Adrenal gland (tissue), 12 donors: ENCODE measurements around the gene FRMD8. TPM values are rescaled to one million over a fixed set of nuclear protein-coding genes. Genes with fewer than 3 reads are reported as not detected.
"Not testable (repeated sequence)": the region's sequence is repeated elsewhere in the genome, so short reads cannot be mapped to it uniquely, and the experiment has no call there.

Source experiments
- DNase-seq, 7 donors: peaks; one replicate each; pipeline ENCODE4 v3.0.0-alpha.2; 2019 to 2020
- H3K27ac ChIP-seq, 5 donors: fragments of 200-600 bp; sonication (generic) in 4 of 5; 1 replicate in 3 of 5; 2 replicates in 2 of 5; pipeline versions ENCODE4 v1.5.1 to v1.8.0; 2016 to 2020; ENCODE audit warnings: mild to moderate bottlenecking in 1 of 5
- H3K27me3 ChIP-seq: fragments of 200-600 bp; 2 replicates; pipeline ENCODE4 v1.8.0; 2021
- H3K36me3 ChIP-seq, 2 donors: fragments of 200-600 bp; replicated peaks in 1 of 2; 1 replicate in 1 of 2; 2 replicates in 1 of 2; pipeline versions ENCODE4 v1.5.1 to v1.8.0; 2018 to 2022
- H3K4me1 ChIP-seq, 2 donors: fragments of 200-600 bp; replicated peaks in 1 of 2; 1 replicate in 1 of 2; 2 replicates in 1 of 2; pipeline versions ENCODE4 v1.5.1 to v1.8.0; 2018 to 2021
- H3K4me3 ChIP-seq, 4 donors: fragments of 200-600 bp; sonication (generic) in 3 of 4; one replicate each; pipeline ENCODE4 v1.5.1; 2016 to 2018
- H3K9me3 ChIP-seq, 3 donors: fragments of 200-600 bp; sonication (generic) in 1 of 3; replicated peaks in 1 of 3; 1 replicate in 2 of 3; 2 replicates in 1 of 3; pipeline versions ENCODE4 v1.5.1 to v1.8.0; 2016 to 2021
- POLR2A ChIP-seq, 2 donors: fragments of 450-650 bp; IDR thresholded peaks; one replicate each; pipeline ENCODE4 v1.6.1; 2017; ENCODE audit warnings: antibody characterized with exemption in 2 of 2, mild to moderate bottlenecking in 2 of 2, moderate library complexity in 1 of 2
- WGBS, 4 donors: extraction: QIAGEN DNeasy Blood & Tissue Kit in 2 of 4; methylation state at CpG; one replicate each; pipeline versions ENCODE4 v1.1.5 to v1.1.7; 2013 to 2017; 5-methylcytosine and 5-hydroxymethylcytosine counted together
- intact Hi-C, 2 donors: fragments of 100-400 bp; cut with DNase I; formaldehyde crosslinking; loops; one replicate each; pipeline versions ENCODE4 v1.14.1 to v1.15.0; 2022 to 2023
- polyA plus RNA-seq, 3 donors: library from polyadenylated mRNA; stranded (reverse); fragments of 200-250 nt in 2 of 3; fragments of 350-450 nt in 1 of 3; fragmentation: Illumina TruSeq in 1 of 3; extraction: RNeasy Lipid Tissue Mini Kit (QIAGEN cat#74804) in 1 of 3; gene quantifications; one replicate each; pipeline ENCODE4 v1.2.3, GENCODE V29; 2013 to 2014
- total RNA-seq, 9 donors: library from RNA; depleted of rRNA in 4 of 9; stranded (reverse); fragments of >200 nt in 4 of 9; fragments of 120-200 nt in 1 of 9; fragmentation: NEBNext Ultra II Directional in 1 of 9; extraction: Animal tissue kit (Norgen Biotek cat#: 25700) in 1 of 9; gene quantifications; one replicate each; pipeline versions ENCODE4 v1.1.0 to v1.2.4, GENCODE V29; 2013 to 2023
- TF ChIP-seq, protein P1 (sequence below), 6 experiments: fragments of 450-650 bp in 4 of 6; fragments of 200-600 bp in 2 of 6; sonication (generic) in 1 of 6; IDR thresholded peaks; 1 replicate in 5 of 6; 2 replicates in 1 of 6; pipeline versions ENCODE4 v1.5.1 to v1.8.0; 2016 to 2021; ENCODE audit warnings: antibody characterized with exemption in 6 of 6, mild to moderate bottlenecking in 2 of 6, moderate library complexity in 1 of 6
- donor health status: healthy with polysubstance abuse.
- donor health status: Bipolar disorder and iron deficiency.
- donor health status: DM: yes; HTN: yes; CAD: no.
- donor health status: DM: no; HTN: no; CAD: no.
- donor health status: DM: no; HTN: no; CAD: no.
- donor health status: DM: yes; HTN: yes; CAD: no.

The FRMD8 gene
- total and polyA plus RNA-seq, 12 donors: 5.3 to 52.1 (median 33.9) TPM

DNA sequence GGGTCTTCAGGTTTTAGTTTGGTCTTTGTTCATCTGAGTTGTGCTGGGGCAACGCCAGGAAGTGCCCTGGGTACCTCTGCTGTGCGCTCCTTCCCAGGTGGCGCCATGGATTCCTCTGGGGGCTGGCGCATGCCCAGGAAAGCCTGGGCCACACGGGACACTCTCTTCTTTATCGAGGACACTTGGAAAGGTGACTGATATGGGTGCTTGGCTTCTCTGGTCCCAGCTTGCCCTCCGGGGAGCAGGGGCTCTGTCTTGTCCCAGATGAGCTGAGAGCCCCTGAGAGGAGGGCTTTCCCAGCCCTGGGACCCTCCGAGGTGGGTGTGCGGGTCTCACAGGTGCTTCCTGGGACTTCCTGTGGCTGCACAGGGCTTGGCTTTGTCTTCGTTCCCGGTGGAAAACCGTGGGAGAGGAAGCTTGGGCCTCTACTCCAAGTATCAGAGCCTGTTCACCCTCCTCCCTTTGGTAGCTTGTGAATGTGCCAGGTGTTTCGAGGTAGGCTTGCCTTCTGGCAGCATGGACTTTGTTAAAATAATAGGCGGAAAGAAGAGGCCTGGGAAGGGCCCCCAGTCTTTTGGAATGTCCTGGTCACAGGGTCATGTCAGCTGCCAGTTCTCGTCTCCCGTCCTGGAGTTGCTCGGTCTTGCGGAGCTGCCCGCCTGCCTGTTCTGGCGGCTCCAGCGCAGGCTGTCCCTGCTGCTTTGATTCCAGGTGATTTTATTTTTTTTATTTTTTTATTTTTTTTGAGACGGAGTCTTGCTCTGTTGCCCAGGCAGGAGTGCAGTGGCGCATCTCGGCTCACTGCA lies 26.0 kb downstream of the FRMD8 start:
- TF ChIP-seq POLR2A (IDR thresholded peaks at IDR 0.05): no peak
- TF ChIP-seq, protein P1, sequence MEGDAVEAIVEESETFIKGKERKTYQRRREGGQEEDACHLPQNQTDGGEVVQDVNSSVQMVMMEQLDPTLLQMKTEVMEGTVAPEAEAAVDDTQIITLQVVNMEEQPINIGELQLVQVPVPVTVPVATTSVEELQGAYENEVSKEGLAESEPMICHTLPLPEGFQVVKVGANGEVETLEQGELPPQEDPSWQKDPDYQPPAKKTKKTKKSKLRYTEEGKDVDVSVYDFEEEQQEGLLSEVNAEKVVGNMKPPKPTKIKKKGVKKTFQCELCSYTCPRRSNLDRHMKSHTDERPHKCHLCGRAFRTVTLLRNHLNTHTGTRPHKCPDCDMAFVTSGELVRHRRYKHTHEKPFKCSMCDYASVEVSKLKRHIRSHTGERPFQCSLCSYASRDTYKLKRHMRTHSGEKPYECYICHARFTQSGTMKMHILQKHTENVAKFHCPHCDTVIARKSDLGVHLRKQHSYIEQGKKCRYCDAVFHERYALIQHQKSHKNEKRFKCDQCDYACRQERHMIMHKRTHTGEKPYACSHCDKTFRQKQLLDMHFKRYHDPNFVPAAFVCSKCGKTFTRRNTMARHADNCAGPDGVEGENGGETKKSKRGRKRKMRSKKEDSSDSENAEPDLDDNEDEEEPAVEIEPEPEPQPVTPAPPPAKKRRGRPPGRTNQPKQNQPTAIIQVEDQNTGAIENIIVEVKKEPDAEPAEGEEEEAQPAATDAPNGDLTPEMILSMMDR (IDR thresholded peaks at IDR 0.05): no peak
- WGBS, 4 donors: 81 to 88% (median 84%) methylated on average over 17 to 24 of the region's 24 CpGs
- H3K36me3 ChIP-seq: peaks cover 0 to 41% of the 10 kb centered on the region in 2 donors
- H3K4me1 ChIP-seq: peaks cover 11 to 22% of the 10 kb centered on the region in 2 donors
- intact Hi-C loops: loop anchor here in 1 of 2 donors (5.0 kb wide), 1 partner anchor 100 kb away; no protein-coding TSS in a partner anchor
- H3K27me3 ChIP-seq: no peaks in the 10 kb centered on the region
- no peak overlapping the region for H3K4me3 ChIP-seq
- DNase-seq: peak in 1 of 7 donors; percentile 37
- H3K9me3 ChIP-seq: no peaks in the 10 kb centered on the region
- H3K27ac ChIP-seq: no peak overlapping the region

DNA sequence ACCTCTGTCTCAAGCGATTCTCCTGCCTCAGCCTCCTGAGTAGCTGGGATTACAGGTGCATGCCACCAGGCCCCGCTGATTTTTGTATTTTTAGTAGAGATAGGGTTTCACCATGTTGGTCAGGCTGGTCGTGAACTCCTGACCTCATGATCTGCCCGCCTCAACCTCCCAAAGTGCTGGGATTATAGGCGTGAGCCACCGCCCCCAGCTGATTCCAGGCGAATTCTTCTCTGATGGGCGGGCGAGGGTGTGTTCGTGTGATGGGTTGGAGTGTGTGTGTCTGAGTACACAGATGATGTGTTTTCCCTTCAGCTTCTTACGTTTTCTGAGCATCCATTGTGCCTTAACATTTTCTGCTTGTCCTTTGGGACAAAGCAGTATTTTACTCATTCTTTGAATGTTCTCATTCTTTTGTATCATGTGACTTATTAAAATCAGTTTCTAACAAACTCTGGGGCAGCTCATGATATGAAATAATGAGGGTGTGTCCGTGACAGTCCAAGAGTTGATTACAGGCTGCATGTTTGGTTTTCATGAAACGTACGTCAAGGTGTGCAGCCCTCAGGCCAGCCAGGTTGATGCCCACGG lies 26.7 kb downstream of the FRMD8 start:
- intact Hi-C loops: loop anchor here in 1 of 2 donors (5.0 kb wide), 1 partner anchor 99 kb away; no protein-coding TSS in a partner anchor
- 83 to 95% (median 91%) methylated on average over 13 to 15 of the region's 15 CpGs for WGBS, 4 donors
- not testable (repeated sequence) for H3K9me3 ChIP-seq, H3K27ac ChIP-seq, H3K4me3 ChIP-seq, H3K27me3 ChIP-seq
- Histone ChIP-seq H3K4me1 (peaks cover 18 to 29% of the 10 kb centered on the region in 2 donors), H3K36me3 (peaks cover 0 to 39% of the 10 kb centered on the region in 2 donors)
- peak in 1 of 7 donors; percentile 20 for DNase-seq

DNA sequence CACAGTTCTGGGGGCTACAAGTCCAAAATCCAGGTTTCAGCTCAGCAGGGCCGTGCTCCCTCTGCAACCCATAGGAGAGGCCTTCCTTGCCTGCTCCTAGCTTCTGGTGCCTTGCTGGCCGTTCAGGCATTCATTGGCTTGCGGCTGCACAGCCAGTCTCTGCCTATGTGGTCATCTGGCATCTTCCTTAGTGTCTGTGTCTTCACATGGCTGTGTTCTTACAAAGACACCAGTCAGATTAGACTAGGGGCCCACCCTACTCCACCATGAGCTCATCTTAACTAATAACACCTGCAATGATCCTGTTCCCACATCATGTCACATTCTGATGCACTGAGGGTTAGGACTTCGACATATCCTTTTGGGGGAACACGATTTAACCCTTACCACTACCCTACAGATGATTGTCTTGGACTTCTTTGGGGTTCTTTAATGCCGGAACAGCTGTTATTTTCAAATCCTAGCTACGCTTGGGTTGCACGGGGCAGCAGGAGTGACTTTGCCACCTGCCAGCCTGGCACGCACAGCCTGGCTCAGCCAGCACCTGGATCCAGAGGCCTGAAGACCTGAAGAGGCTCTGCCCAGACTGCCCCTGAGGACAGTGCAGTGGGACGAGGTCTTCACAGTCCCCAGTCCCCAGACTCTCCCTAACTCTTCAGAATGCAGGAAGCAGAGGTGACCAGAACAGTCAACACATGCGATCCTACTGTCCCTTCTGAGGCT lies 28.5 kb downstream of the FRMD8 start:
- Histone ChIP-seq H3K36me3 (peaks cover 0 to 21% of the 10 kb centered on the region in 2 donors), H3K4me1 (peaks cover 35 to 47% of the 10 kb centered on the region in 2 donors), H3K27ac (peak overlapping the region in 1 of 5 donors; percentile 100), H3K4me3 (no peak overlapping the region), H3K27me3 (no peaks in the 10 kb centered on the region), H3K9me3 (no peaks in the 10 kb centered on the region)
- DNase-seq: peak in 1 of 7 donors; percentile 33
- intact Hi-C loops: loop anchor here in 1 of 2 donors (5.0 kb wide), 1 partner anchor 97 kb away; no protein-coding TSS in a partner anchor
- no peak for TF ChIP-seq POLR2A (IDR thresholded peaks at IDR 0.05)
- TF ChIP-seq, protein P1 (IDR thresholded peaks at IDR 0.05): no peak
- WGBS, 4 donors: 77 to 86% (median 83%) methylated on average over 7 to 11 of the region's 11 CpGs

DNA sequence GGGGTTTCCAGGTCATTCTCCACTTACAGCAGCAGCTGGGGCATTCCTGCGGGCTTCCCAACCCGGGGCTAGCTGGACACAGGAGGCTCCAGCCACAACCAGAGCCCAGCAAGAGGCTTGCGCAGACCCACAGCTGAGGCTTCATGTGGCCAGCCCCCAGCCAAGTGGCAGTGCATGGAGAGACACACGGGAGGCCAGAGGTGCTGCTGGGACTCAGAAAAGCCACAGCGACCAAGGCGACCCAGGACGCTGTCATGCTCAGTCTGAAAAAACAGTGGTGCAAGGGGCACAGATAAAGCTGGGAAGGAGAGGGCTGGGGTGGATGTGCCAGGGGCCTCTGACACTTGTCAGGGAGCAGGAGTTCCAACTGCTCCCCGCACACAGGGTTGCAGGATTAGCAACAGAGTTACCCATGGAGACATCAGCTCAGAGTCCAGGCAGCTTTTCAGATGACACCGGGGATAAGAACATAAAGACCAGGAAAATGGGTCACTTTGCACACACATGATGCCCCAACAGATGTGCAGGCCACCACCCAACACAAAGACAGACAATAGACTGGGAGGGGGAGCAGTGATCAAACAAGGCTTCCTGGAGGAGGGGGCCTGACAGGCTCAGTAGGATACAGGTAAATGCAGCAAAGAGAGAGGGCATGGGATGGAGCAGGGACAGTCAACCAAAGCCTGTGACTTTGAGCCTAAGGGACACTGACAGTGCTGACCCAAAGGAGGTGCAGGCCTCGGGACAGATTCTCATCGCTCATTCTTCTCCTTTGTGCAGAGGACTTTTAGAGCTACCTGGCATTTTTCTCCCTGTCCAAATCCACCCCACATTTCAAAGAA lies 29.3 kb downstream of the FRMD8 start:
- TF ChIP-seq, protein P1 (IDR thresholded peaks at IDR 0.05): no peak
- H3K27ac ChIP-seq: peak overlapping the region in 4 of 5 donors; percentile 91 to 100 (median 100)
- H3K9me3 ChIP-seq: no peaks in the 10 kb centered on the region
- WGBS, 4 donors: 64 to 71% (median 70%) methylated on average over 10 to 11 of the region's 11 CpGs
- H3K36me3 ChIP-seq: peaks cover 0 to 18% of the 10 kb centered on the region in 2 donors
- H3K4me1 ChIP-seq: peaks cover 43 to 54% of the 10 kb centered on the region in 2 donors
- peak overlapping the region in 1 of 4 donors; percentile 82 for H3K4me3 ChIP-seq
- peak in 2 of 7 donors; percentile 29 to 54 for DNase-seq
- intact Hi-C loops: loop anchor here in 1 of 2 donors (2.0 kb wide), 1 partner anchor 97 kb away; no protein-coding TSS in a partner anchor
- no peaks in the 10 kb centered on the region for H3K27me3 ChIP-seq
